ENCODE measurements around the gene COG1.

The COG1 gene

DNA sequence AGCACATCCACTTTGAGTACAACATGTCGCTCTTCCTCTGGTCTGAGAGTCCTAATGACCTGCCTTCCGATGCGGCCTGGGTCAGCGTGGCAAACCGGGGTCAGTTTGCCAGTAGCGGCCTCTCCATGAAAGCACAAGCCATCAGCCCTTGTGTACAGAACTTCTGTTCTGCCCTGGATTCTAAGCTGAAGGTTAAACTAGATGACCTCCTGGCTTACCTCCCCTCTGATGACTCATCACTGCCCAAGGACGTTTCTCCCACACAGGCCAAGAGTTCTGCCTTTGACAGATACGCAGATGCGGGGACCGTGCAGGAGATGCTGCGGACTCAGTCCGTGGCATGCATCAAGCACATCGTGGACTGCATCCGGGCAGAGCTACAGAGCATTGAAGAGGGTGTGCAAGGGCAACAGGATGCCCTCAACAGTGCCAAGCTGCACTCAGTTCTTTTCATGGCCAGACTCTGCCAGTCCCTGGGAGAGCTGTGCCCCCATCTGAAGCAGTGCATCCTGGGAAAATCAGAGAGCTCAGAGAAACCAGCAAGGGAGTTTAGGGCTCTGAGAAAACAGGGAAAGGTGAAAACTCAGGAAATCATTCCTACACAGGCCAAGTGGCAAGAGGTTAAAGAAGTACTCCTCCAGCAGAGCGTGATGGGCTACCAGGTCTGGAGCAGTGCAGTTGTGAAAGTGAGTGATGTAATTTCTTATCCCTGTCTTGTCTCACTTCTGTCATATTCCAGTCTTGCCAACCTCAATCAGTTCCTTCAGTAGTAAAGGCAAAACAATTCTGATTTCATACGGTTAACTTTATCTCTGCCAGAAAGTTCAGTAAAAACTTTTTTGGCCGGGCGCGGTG, 8.6 kb downstream of the COG1 start:
- no peak for DNase-seq

DNA sequence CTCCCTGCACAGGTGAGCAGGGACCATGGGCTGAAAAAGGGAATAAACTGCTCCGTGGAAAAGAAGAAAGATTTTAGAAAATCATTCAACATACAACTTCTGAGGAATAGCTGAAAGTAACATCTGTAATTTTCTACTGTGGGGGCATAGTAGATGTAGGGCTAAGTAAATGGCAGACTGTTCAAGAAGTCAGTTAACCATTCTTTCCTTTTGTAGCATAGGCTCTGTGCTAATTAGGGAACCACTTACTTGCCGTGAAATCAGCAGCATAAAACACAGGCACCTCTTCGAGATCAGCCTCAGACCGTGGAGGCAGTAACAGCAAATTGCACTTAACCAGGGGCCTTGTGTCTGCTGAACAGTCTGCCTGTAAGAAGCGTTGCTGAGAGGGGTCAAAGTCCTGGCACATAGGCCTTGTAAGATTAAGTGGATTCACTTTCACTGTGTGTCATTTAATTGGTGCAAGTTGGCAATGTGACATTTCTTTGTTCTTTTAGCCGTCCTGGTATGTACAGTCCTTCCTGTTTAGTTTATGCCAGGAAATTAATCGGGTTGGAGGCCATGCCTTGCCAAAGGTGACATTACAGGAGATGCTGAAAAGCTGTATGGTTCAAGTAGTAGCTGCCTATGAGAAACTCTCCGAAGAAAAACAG, 10.4 kb downstream of the COG1 start:
- no peak for DNase-seq

DNA sequence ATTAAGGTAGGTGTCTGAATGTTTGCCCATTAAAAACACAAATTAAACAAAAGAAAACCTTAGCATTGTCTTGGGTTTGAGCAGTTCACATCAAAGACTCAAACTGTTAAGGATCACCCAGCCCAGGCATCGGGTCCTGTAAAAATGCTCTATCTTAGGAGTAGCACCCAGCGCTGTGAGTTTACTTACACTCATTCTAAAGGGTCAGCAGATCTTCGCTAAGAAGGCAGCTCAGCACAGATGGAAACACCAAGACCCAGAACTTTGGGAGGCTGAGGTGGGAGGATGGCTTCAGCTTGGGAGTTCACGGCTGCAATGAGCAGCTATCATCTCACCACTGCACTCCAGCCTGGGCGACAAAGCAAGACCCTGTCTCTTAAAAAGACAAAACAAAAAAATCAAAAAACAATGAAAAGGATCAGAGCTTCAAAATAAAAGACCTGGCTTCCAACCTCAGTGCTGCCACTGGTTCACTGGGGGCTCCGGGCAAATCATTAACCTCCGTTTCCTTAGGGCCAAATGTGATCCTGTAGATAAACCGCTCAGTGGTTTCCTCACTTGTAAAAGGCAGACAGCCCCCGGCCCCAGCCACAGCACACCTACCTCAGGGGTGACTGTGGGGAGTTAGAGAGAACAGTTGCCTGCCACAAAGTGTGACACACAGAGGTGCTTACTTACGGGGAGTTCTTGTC, 11.1 kb downstream of the COG1 start:
- DNase-seq = no peak

DNA sequence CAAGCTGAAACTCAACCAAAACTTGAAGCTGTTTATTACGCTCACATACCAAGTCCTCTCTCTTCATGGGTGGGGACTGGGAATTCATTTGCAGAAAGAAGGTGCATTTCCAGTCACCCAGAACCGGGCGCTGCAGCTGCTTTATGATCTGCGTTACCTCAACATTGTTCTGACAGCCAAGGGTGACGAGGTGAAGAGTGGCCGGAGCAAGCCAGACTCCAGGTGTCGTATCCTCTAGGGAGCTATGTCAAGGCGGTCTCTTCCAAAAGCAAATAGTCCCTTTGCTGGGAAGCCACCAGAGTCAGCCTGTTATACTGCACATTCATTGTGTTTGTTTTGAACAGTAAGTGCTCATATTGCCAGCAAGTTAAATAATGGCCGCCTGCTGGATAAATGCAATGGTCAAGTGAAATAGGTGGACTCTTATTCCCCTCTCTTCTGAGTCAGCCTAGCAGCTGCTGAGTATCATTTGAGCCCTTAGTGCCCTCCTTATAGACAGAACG, 12.7 kb downstream of the COG1 start:
- DNase-seq = no peak

DNA sequence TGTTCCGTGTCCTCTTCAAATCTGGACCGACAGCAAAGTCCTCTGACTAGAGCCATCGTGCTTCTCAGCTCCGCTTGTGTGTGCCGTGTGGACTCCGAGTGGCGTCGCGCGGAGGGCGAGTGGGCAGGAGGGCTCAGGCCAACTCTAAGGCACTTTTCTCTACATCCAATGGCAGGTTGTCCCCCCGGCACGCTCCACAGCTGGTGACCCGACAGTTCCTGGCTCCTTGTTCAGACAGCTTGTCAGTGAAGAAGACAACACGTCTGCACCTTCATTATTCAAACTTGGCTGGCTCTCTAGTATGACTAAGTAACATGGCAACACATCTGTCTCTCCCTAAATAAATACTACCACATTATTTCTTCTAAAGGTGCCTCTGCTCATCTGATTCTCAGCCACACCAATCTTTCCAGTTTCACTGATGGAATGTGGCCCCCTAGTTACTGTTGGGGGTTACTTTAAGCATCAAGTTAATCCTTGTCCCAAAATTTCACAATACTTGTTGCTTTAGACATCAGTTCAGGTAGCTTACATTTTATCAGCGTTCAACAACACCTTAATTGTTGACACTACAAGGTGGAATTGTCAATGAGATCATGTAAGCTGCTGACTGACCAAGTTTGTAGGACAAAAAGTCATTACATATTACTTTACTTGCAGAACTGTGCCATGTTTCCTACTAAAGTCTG, 15.4 kb downstream of the COG1 start:
- no peak for DNase-seq

DNA sequence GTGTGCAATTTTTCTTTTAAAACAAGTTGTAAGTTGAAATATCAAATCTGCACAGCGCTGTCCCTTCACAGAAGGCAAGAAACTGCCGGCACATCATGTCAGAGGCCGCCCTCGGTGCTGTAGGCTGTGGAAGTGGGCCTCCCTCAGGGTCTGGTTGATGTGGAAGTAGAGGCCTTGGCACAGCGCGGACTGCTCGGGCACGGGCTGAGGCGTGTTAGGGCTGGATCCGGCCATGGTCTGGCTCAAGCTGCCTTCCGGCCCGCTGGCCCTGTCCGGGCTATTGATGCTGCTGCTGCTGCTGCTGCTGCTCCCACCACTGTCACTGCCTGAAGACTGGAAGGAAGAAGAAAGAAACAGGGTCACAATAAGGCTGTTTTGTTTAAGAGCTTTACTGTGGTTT, 16.6 kb downstream of the COG1 start:
- no peak for DNase-seq

DNA sequence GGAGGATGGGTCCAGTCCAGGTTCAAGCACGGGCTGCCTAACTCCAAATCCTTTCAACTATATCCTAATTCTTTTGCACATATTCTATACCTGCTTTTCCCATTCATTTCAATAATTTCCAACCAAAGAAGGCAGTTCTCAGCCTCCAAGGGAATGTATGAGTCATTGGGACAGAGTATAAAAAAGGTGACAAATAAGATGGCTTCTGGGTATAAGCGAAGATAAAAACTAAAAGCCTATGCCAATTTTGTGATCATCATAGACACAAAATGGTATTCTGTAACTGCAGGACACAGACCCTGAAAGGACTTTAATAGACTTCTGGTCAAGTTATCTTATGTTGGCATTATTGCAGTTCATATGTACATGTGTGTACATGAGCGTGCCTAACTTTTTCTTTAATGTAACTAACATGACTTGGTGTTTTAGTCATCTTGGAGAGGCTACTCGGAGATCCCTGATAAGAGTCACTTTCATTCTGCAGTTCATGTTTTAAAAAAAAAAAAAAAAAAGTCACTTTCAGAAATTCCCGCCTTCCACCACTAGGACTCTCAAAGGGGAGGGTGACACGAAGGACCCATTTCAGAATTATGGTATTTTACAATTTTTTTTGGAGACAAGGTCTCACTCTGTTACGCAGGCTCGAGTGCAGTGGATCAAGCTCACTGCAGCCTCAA, 17.3 kb downstream of the COG1 start:
- DNase-seq = no peak

DNA sequence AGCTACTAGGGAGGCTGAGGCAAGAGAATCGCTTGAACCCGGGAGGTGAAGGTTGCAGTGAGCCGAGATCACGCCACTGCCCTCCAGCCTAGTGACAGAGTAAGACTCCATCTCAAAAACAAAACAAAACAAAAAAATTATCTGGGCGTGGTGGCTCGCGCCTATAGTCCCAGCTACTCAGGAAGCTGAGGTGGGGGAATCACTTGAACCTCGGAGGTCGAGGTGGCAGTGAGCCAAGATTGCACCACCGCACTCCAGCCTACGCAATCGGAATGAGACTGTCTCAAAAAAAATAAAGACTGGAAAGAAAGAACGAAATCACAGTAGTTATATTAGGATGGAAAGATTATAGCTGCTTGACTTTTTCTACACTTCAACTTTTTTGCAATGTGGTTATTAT, 18.9 kb downstream of the COG1 start:
- peak; percentile 46 to 48 for DNase-seq

DNA sequence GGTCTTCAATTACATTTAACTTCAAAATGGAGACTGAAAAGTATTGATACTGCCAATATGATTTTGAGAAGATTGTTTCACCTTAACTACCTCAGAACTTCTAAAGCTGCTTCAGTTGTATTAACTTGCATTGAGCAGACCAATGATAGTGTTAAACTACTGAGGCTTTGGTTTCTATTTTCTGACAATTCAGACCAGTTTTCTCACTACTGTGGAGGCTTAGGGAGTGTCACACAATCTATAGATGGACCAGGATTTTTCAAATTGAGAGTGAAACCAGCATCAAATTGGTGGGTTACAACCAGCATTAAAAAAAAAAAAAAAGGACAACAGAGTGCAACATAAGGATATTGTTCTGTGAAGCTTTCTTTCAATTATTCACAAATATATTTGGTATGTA, 21.2 kb downstream of the COG1 start:
- no peak for DNase-seq

DNA sequence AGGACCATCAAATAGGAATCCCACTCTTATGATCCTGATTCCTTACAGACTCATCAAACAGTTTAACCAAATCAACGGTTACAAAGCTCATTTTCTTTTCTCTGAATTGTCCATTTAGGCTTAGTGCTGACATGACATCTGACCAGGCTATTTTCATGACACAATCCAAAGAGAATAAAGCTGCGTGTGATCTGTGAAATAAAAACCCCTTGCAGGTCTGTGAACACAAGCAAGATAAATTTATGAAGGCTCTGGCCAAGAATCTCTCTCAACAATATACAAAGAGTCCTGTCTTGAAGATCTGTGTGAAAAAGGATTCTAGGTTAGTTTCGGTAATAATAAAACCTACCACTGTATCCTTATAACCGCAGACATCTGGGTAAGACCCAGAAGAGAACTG, 22.0 kb downstream of the COG1 start:
- DNase-seq = no peak

DNA sequence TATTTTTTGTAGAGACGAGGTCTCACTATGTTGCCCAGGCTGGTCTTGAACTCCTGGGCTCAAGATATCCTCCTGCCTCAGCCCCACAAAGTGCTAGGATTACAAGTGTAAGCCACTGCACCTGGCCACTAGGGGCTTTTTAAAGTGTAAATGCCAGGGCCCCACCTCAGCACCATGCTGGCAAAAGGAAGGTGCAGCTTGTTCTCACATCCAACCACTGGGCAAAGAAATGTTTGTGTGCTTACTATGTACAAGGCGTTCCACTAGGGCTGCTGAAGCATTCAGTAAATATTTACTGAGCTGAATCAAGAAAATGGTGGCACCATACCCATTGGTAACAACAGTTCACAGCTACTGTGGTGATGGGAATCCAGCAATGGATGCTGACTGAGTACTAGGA, 22.6 kb downstream of the COG1 start:
- DNase-seq = no peak

DNA sequence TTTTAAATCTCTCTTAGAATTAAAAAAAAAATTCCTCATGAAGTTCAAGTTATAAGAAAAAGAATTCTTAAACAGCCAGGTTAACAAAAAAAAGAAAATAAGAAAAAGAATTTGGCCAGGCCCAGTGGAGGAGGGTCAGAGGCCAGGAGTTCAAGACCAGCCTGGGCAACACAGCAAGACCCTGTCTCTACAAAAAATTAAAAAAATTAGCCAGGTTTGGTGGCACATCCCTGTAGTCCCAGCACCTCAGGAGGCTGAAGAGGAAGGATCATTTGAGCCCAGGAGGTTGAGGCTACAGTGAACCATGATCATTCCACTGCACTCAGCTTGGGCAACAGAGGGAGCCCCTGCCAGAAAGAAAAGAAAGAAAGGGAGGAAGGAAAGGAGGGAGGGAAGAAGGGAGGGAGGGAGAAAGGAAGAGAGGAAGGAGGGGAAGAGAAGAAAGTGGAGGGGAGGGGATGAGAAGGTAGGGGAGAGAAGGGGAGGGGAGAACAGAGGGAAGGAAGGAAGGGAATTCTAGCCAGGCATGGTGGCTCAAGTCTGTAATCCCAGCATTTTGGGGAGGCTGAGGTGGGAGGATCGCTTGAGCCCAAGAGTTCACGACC, 30.9 kb downstream of the COG1 start:
- DNase-seq = no peak

DNA sequence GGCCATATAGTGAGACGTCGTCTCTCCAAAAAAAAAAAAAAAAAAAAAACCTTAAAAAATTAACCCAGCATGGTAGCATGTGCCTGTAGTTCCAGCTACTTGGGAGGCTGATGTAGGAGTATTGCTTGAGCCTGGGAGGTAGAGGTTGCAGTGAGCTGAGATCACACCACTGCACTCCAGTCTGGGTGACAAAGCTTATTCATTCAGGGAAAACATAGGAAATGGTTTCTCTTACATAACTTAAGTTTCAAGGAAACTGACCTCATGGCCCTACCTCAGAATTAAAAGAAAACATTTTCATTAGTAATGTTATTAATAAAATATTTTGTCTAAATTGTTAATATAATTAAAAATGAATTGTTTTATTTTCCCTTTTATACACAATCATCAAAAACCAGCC, 31.4 kb downstream of the COG1 start:
- DNase-seq = no peak

DNA sequence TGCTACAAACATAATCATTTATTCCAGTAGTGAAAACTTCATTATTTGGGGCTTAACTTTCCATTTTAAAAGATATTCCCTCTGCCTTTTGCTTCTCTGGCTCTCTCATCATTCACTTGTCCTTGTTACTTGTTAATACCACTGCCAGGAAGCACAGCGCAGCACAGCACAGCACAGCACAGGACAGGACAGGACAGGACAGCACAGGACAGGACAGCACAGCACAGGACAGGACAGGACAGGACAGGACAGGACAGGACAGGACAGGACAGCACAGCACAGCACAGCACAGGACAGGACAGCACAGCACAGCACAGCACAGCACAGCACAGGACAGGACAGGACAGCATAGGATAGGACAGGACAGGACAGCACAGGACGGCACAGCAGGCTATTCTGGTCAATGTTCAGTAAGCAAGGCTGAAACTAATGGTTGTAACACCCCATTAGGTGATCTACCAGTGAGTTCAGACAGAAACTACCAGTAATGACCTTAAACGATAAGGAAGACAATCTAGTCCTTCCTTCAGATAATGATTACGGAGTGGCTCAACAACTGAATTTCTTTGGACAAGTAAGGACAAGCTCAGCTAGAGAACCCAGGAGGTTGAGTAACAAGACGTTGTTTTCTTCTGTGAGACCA, 31.9 kb downstream of the COG1 start:
- no peak for DNase-seq

DNA sequence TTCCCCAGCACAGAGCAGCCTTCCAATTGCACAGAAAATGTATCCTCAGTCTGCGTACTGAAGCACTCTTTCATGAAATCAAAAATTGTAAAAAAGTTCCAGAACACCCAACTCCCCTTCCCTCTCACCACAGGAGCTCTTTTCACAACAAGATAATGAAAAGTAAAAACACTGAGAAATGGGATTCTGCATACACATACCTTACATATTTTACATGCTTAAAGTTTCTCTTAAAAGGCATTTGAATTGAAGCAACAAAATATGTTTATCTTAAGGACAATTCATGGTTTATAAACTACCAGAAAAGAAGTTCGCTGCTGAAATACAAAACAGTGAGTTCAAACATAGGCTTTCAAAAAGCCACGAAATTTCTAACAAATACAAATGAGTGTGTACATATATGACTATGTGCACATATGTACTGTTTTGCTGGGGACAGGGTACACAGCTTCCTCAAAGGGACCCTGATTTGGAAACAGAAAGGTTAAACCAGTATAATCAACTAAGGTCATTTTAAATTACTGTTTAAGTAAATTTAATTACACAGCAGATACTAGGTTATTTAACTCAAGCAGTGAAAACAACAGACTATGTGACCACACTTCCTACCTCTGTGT, 33.8 kb downstream of the COG1 start:
- no peak for DNase-seq

DNA sequence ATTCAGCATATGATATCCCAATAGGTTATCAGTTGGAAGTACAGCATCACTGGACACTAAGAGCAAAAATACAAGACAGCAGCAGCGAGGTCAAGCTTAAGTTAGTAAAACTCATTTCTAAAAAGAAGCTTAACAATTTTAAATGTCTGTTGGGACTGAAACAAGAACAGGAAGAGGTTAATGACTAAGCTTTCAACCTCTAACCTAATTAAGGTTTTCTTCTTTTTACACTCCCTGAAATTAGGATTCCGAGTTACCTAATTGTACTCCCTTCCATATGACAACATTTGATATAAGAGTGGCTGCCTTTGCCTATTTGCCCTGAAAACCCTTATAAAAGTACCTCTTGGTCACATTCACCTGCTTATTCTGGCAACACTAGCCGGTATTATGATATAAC, 34.5 kb downstream of the COG1 start:
- DNase-seq = no peak

DNA sequence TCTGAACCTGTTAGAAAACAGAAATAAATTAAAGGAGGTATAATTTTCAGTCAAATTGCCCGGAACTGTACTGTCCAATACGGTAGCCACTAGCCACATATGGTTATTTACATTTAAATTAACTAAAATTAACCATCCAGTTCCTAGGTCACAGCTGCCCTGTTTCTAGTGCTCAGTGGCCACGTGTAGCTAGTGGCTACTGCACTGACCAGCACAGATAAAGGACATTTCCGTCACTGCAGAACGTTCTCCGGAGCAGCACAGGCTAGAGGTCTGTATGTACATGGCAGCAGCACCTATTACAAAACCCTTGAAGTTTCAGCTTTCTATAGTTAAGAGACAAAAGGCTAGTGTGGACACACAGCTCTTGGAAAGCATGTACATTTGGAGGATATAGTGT, 35.1 kb downstream of the COG1 start:
- no peak for DNase-seq

DNA sequence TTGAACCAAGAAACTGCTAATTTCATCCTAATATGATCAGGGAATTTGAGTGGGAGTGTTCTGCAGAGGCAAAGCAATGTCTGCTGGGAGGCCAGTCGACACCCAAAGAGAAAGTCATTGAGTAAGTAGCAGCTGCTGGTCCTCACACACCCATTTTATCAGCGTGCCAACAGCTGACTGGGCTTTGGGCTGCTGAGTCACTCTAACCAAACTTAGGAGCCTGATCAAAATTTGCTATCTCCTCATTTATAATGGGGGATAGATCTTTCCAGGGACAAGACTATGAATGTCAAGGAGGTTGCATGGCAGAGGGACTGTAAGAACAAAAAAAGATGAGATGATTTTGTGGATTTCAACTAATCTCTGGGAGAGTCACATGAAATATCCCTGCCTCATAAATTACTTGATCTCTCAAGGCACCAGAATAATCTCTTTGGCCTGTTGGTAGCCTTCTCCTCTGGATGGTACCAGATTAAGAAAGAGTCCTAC, 35.9 kb downstream of the COG1 start:
- peak in 1 of 2 donors; percentile 22 for DNase-seq

DNA sequence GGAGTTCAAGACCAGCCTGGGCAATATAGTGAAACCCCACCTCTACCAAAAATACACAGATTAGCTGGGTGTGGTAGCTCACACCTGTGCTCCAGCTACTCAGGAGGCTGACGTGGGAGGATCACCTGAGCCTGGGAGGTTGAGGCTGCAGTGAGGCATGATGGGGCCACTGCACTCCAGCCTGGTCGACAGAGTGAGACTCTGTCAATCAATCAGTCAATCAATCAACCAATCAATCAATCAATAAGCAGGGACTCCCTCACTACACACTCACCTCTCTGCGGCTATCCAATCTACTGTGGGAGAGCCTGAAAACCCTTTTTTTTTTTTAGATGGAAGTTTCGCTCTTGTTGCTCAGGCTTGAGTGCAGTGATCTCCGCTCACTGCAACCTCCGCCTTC, 37.2 kb downstream of the COG1 start:
- no peak for DNase-seq

DNA sequence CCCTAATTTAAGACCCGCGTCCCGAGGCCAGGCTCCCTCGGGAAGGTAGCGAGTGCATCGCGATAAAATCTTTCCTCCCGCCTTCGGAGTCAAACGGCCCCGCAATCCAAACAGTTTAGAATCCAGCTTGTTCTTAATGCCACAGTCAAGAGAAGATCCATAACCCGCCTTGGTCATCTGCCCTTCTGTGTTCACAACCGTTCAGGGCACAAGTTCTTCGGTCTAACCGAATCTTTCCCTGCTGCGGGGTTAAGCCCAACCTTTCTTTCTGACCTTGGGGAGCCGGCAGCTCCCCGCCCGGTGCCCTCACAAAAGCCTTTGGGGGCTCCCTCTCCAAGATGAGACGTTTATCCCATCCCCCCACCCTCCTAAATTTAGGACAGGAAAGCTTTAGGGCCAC, 38.5 kb downstream of the COG1 start:
- DNase-seq = no peak

Measured in stimulated activated CD4-positive, alpha-beta T cell treated with anti-CD3 and anti-CD28 coated beads, Interleukin-2, amount 100 ng/mL, for 24 hours (primary cell).